Lower lobe of right lung (tissue), 2 donors: Measurements from ENCODE around the gene EHMT1. TPM values are rescaled to one million over a fixed set of nuclear protein-coding genes. Genes with fewer than 3 reads are reported as not detected.

Experiments used
- ATAC-seq, 2 donors: fragments of 200-7000 bp; cut with Tn5 transposase; one replicate each; pipeline ENCODE4 v1.9.1; 2020 to 2022; ENCODE audit warnings: mild to moderate bottlenecking in 2 of 2, moderate library complexity in 2 of 2
- DNase-seq: peaks from one replicate; pipeline ENCODE4 v3.0.0-alpha.2; 2020
- H3K27ac ChIP-seq: fragments of 200-600 bp; one replicate; pipeline ENCODE4 v1.8.0; 2022
- H3K27me3 ChIP-seq: fragments of 200-600 bp; one replicate; pipeline ENCODE4 v1.8.0; 2022; ENCODE audit warnings: low read depth
- H3K36me3 ChIP-seq: fragments of 200-600 bp; one replicate; pipeline ENCODE4 v1.8.0; 2022; ENCODE audit warnings: mild to moderate bottlenecking
- H3K4me1 ChIP-seq: fragments of 200-600 bp; one replicate; pipeline ENCODE4 v1.8.0; 2022
- H3K4me3 ChIP-seq: fragments of 200-600 bp; one replicate; pipeline ENCODE4 v1.8.0; 2022; ENCODE audit warnings: mild to moderate bottlenecking
- H3K9me3 ChIP-seq: fragments of 200-600 bp; one replicate; pipeline ENCODE4 v1.8.0; 2022
- intact Hi-C: fragments of 100-400 bp; cut with DNase I; formaldehyde crosslinking; loops from one replicate; pipeline ENCODE4 v1.11.0; 2022
- total RNA-seq: library from RNA; stranded (reverse); fragmentation: NEBNext Ultra II Directional; extraction: Animal tissue kit (Norgen Biotek cat#: 25700); gene quantifications from one replicate; pipeline ENCODE4 v1.2.1, GENCODE V29; 2021
- TF ChIP-seq, protein P1 (sequence below): fragments of 200-600 bp; IDR thresholded peaks from one replicate; pipeline ENCODE4 v1.8.0; 2022; ENCODE audit warnings: antibody characterized with exemption, mild to moderate bottlenecking
- donor health status: DM: no; HTN: yes; CAD: no; lungs with severe emphysema.

The EHMT1 gene
- total RNA-seq, 1 donor from 2014 or later, result 73.5 TPM

- no peaks in the 10 kb centered on the region for H3K4me1 ChIP-seq
- peaks cover 88% of the 10 kb centered on the region for H3K36me3 ChIP-seq
- H3K27me3 ChIP-seq, result no peaks in the 10 kb centered on the region
- H3K9me3 ChIP-seq, result no peaks in the 10 kb centered on the region
- intact Hi-C loops, result no loop called here
- TF ChIP-seq, protein P1, sequence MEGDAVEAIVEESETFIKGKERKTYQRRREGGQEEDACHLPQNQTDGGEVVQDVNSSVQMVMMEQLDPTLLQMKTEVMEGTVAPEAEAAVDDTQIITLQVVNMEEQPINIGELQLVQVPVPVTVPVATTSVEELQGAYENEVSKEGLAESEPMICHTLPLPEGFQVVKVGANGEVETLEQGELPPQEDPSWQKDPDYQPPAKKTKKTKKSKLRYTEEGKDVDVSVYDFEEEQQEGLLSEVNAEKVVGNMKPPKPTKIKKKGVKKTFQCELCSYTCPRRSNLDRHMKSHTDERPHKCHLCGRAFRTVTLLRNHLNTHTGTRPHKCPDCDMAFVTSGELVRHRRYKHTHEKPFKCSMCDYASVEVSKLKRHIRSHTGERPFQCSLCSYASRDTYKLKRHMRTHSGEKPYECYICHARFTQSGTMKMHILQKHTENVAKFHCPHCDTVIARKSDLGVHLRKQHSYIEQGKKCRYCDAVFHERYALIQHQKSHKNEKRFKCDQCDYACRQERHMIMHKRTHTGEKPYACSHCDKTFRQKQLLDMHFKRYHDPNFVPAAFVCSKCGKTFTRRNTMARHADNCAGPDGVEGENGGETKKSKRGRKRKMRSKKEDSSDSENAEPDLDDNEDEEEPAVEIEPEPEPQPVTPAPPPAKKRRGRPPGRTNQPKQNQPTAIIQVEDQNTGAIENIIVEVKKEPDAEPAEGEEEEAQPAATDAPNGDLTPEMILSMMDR, result no peak
- ATAC-seq (no peak), DNase-seq (no peak)
- H3K27ac ChIP-seq, result no peak overlapping the region
- H3K4me3 ChIP-seq, result no peak overlapping the region
Observed at GRCh38 chr9:137756045-137756744, 137.4 kb downstream of the EHMT1 start.

DNA sequence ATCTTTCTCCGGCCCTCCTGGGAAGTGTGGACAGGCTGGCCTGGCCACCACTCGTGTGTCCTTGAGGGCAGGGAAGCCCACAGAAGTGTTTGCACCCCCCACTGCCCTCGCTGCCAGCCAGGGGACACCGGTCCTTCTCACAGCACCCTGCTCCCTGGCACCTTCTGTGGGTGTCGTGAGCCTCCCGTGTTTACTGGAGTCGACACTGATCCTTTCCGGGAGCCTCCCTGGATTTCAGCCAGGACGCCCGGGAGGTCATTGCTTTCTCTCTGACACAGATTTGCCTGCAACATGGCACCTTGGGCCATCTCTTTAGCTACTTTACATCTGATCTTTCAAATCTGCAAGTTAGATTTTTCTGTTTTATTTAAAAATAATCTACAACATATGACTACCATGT lies 138.3 kb downstream of the EHMT1 start:
- TF ChIP-seq, protein P1, result no peak
- H3K9me3 ChIP-seq, result no peaks in the 10 kb centered on the region
- no peak overlapping the region for H3K27ac ChIP-seq
- intact Hi-C loops, result no loop called here
- H3K4me1 ChIP-seq, result no peaks in the 10 kb centered on the region
- H3K4me3 ChIP-seq, result no peak overlapping the region
- peaks cover 89% of the 10 kb centered on the region for H3K36me3 ChIP-seq
- no peak for DNase-seq
- ATAC-seq, result no peak
- H3K27me3 ChIP-seq, result no peaks in the 10 kb centered on the region

DNA sequence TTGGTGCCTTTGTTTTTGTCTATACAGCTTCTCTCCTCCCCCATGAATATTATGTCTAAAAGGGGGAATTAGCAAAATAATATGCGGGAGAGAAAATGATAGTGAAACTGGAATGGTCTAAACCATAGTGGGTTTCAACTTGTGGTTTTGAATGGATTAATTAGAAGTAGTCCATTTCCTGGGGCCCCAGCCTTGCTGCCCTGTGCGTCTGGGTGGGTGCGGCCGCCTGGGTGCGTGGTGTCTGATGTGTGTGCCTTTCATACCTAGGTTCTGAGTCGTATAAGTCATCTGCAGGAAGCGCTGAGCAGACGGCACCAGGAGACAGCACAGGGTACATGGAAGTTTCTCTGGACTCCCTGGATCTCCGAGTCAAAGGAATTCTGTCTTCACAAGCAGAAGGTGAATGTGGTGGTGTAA lies 138.8 kb downstream of the EHMT1 start:
- H3K27ac ChIP-seq, result no peak overlapping the region
- H3K4me1 ChIP-seq, result no peaks in the 10 kb centered on the region
- H3K4me3 ChIP-seq, result no peak overlapping the region
- H3K9me3 ChIP-seq, result no peaks in the 10 kb centered on the region
- no peak for ATAC-seq
- peaks cover 89% of the 10 kb centered on the region for H3K36me3 ChIP-seq
- intact Hi-C loops, result no loop called here
- no peaks in the 10 kb centered on the region for H3K27me3 ChIP-seq
- TF ChIP-seq, protein P1, result no peak
- DNase-seq, result no peak

GRCh38 chr9:137758067-137758466 lies 139.3 kb downstream of the EHMT1 start:
- DNase-seq (no peak), ATAC-seq (no peak)
- TF ChIP-seq, protein P1, result no peak
- Histone ChIP-seq H3K27me3 (no peaks in the 10 kb centered on the region), H3K9me3 (no peaks in the 10 kb centered on the region), H3K4me3 (no peak overlapping the region), H3K27ac (no peak overlapping the region), H3K36me3 (peaks cover 89% of the 10 kb centered on the region), H3K4me1 (no peaks in the 10 kb centered on the region)
- intact Hi-C loops, result no loop called here

DNA sequence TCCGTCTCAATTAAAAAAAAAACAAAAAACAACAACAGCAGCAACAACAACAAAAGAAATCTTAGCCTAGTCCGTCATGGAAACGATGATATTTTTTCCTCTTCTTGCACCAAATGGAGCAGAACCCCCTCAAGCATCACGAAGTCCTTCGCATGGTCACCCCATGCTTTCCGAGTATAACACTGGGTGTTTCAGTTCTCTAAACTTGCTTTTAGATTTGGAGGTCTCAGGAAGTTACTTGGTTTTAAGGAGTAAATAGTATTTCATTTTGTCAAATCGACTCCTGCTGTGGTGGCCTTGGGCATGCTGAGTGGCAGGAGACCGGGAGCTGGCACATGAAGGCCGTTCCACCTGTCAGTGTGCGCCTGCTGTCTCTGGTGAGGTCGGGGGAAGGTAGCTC lies 140.3 kb downstream of the EHMT1 start:
- no peak for ATAC-seq
- no peaks in the 10 kb centered on the region for H3K9me3 ChIP-seq
- no peak for DNase-seq
- H3K4me3 ChIP-seq, result no peak overlapping the region
- no peaks in the 10 kb centered on the region for H3K27me3 ChIP-seq
- no peak overlapping the region for H3K27ac ChIP-seq
- H3K4me1 ChIP-seq, result no peaks in the 10 kb centered on the region
- TF ChIP-seq, protein P1, result no peak
- intact Hi-C loops, result no loop called here
- H3K36me3 ChIP-seq, result peaks cover 89% of the 10 kb centered on the region
